K562 (cell line): ENCODE results near the gene MAGEB4. TPM values are rescaled to one million over a fixed set of nuclear protein-coding genes. Genes with fewer than 3 reads are reported as not detected.

Experiments
- C11orf30 ChIP-seq: fragments of 450-650 bp; IDR thresholded peaks from 2 replicates; pipeline ENCODE4 v1.6.1; 2016; ENCODE audit warnings: low read depth, mild to moderate bottlenecking
- CREBBP ChIP-seq: IDR thresholded peaks from one replicate; pipeline ENCODE4 v1.6.1; 2012; ENCODE audit warnings: low read depth, mild to moderate bottlenecking, control low read depth, inconsistent platforms, low read length
- ELF1 ChIP-seq: fragments of 200-800 bp; sonication (Bioruptor generic); IDR thresholded peaks from 2 replicates; pipeline ENCODE4 v1.6.1; 2016; ENCODE audit warnings: missing genetic modification characterization, missing compliant biosample characterization
- FOXJ3 ChIP-seq: sonication (generic); formaldehyde crosslinking; IDR thresholded peaks from 2 replicates; pipeline ENCODE4 v1.4.0; 2020; ENCODE audit warnings: mild to moderate bottlenecking, missing genetic modification reagents
- GABPA ChIP-seq: fragments of 200-800 bp; sonication (Bioruptor generic); conservative IDR thresholded peaks from 2 replicates; pipeline ENCODE4 v1.6.1; 2016; ENCODE audit warnings: low read depth, missing genetic modification characterization, missing compliant biosample characterization
- HOMEZ ChIP-seq: fragments of 250-450 bp; sonication (Bioruptor Pico); IDR thresholded peaks from 2 replicates; pipeline ENCODE4 v1.4.0; 2020; ENCODE audit warnings: mild to moderate bottlenecking, moderate library complexity
- JUND ChIP-seq, 2 experiments: IDR thresholded peaks; 2 replicates in 1 of 2; 3 replicates in 1 of 2; pipeline ENCODE4 v1.6.1; 2011; ENCODE audit warnings: borderline replicate concordance in 2 of 2, low read depth in 2 of 2, low read length in 2 of 2, improper control_type of control experiment in 1 of 2, missing biosample characterization in 1 of 2, missing genetic modification characterization in 1 of 2, missing genetic modification reagents in 1 of 2
- KAT7 ChIP-seq: sonication (generic); formaldehyde crosslinking; IDR thresholded peaks from 2 replicates; pipeline ENCODE4 v1.8.0; 2022; ENCODE audit warnings: missing genetic modification reagents, mild to moderate bottlenecking, borderline replicate concordance
- MLLT1 ChIP-seq, 2 experiments: fragments of 450-650 bp; IDR thresholded peaks; 2 replicates each; pipeline ENCODE4 v1.6.1; 2016
- MYC ChIP-seq, 2 experiments: fragments of 250-450 bp in 1 of 2; sonication (Bioruptor Pico) in 1 of 2; IDR thresholded peaks; 2 replicates each; pipeline versions ENCODE4 v1.5.1 to v1.6.1; 2012 to 2021; ENCODE audit warnings: low read depth in 2 of 2, borderline replicate concordance in 1 of 2, improper control_type of control experiment in 1 of 2, low read length in 1 of 2, mild to moderate bottlenecking in 1 of 2, moderate library complexity in 1 of 2
- NBN ChIP-seq: fragments of 450-650 bp; IDR thresholded peaks from 2 replicates; pipeline ENCODE4 v1.6.1; 2016; ENCODE audit warnings: low read depth, mild to moderate bottlenecking
- NCOA6 ChIP-seq: fragments of 450-650 bp; IDR thresholded peaks from 2 replicates; pipeline ENCODE4 v1.6.1; 2017; ENCODE audit warnings: mild to moderate bottlenecking
- POLR2AphosphoS2 ChIP-seq: IDR thresholded peaks from 2 replicates; pipeline ENCODE4 v1.6.1; 2012; ENCODE audit warnings: low read length, improper control_type of control experiment
- SMAD3 ChIP-seq: fragments of 450-650 bp; formaldehyde crosslinking; conservative IDR thresholded peaks from 2 replicates; pipeline ENCODE4 v1.4.0; 2020; ENCODE audit warnings: mild to moderate bottlenecking
- SOX6 ChIP-seq: fragments of 450-650 bp; IDR thresholded peaks from 2 replicates; pipeline ENCODE4 v1.6.1; 2014; ENCODE audit warnings: mild to moderate bottlenecking
- ZBTB43 ChIP-seq: sonication (generic); formaldehyde crosslinking; IDR thresholded peaks from 2 replicates; pipeline ENCODE4 v1.8.0; 2023; ENCODE audit warnings: mild to moderate bottlenecking, missing genetic modification reagents
- ZNF24 ChIP-seq: fragments of 450-650 bp; IDR thresholded peaks from 2 replicates; pipeline ENCODE4 v1.6.1; 2016
- ZNF695 ChIP-seq: fragments of 450-650 bp; formaldehyde crosslinking; IDR thresholded peaks from 2 replicates; pipeline ENCODE4 v1.4.0; 2020; ENCODE audit warnings: mild to moderate bottlenecking, moderate library complexity
- ZNF76 ChIP-seq: fragments of 250-450 bp; sonication (Bioruptor Pico); IDR thresholded peaks from 2 replicates; pipeline ENCODE4 v1.4.0; 2020; ENCODE audit warnings: mild to moderate bottlenecking, moderate library complexity, borderline replicate concordance
- ZZZ3 ChIP-seq: fragments of 450-650 bp; IDR thresholded peaks from 2 replicates; pipeline ENCODE4 v1.6.1; 2016; ENCODE audit warnings: antibody characterized with exemption, mild to moderate bottlenecking, moderate library complexity
- polyA plus RNA-seq, 8 experiments: library from polyadenylated mRNA; depleted of rRNA in 4 of 8; stranded (reverse) in 5 of 8; unstranded in 3 of 8; fragments of >200 nt; fragmentation: Nextera tagmentation in 2 of 8; fragmentation: Illumina TruSeq in 1 of 8; extraction: Ambion mirVana in 2 of 8; extraction: Trizol in 1 of 8; gene quantifications; 2 replicates each; pipeline versions ENCODE4 v1.2.1 to v1.2.3, GENCODE V29; 2011 to 2014; ENCODE audit warnings: inconsistent platforms in 1 of 8, missing spikeins in 1 of 8
- total RNA-seq, 7 experiments: library from RNA; depleted of rRNA in 6 of 7; stranded (reverse); fragments of >200 nt in 6 of 7; fragmentation: Illumina TruSeq in 2 of 7; extraction: Trizol in 2 of 7; gene quantifications; 2 replicates each; pipeline versions ENCODE4 v1.2.1 to v1.2.3, GENCODE V29; 2011 to 2021; ENCODE audit warnings: low replicate concordance in 1 of 7

The MAGEB4 gene
- total and polyA plus RNA-seq, 9 of the 15 experiments (the other 6 are each of a cell fraction or from before 2014, with no cell fraction given), result 0.04 to 0.09 (median 0.06) TPM; not detected in 6

- TF ChIP-seq C11orf30 (0 out of 2 replicates have a peak, but pooled peaks have one; percentile 24), MLLT1 (IDR thresholded peaks at IDR 0.05) (no peak), ZNF24 (no peak), ZNF695 (CRISPR knock-in tag) (no peak), KAT7 (CRISPR knock-in tag) (no peak), ZZZ3 (no peak), CREBBP (no peak), FOXJ3 (CRISPR knock-in tag) (no peak), SMAD3 (CRISPR knock-in tag) (no peak), JUND (IDR thresholded peaks at IDR 0.05; ENCODE audit: borderline replicate concordance, low read depth, low read length) (peak; percentile 96), JUND (tag; IDR thresholded peaks at IDR 0.05; ENCODE audit: borderline replicate concordance, low read depth, low read length) (peak; percentile 93; the same call in 2 of the 3 replicates), SOX6 (no peak), NCOA6 (no peak), GABPA (peak; percentile 96), NBN (0 out of 2 replicates have a peak, but pooled peaks have one; percentile 34), MYC (IDR thresholded peaks at IDR 0.05; ENCODE audit: low read depth, low read length) (no peak), MYC (CRISPR knock-in tag; IDR thresholded peaks at IDR 0.05; ENCODE audit: borderline replicate concordance, low read depth) (no peak), ZBTB43 (no peak), POLR2AphosphoS2 (no peak), ELF1 (tag) (peak; percentile 79), HOMEZ (CRISPR knock-in tag) (no peak), ZNF76 (CRISPR knock-in tag) (no peak)
These were observed 26.4 kb upstream of the MAGEB4 start, which contains the start of gene MAGEB2 (continued) for GRCh38 chrX:30215357-30215843.
